Measurements from ENCODE around the gene STX16. TPM values are rescaled to one million over a fixed set of nuclear protein-coding genes. Genes with fewer than 3 reads are reported as not detected.
A peak's percentile ranks its signal among the peaks of the same experiment; 100 is the strongest.
"Not testable (repeated sequence)": the region's sequence is repeated elsewhere in the genome, so short reads cannot be mapped to it uniquely, and the experiment has no call there.

STX16 gene
- total RNA-seq, 1 donor: 52.8 TPM

DNA sequence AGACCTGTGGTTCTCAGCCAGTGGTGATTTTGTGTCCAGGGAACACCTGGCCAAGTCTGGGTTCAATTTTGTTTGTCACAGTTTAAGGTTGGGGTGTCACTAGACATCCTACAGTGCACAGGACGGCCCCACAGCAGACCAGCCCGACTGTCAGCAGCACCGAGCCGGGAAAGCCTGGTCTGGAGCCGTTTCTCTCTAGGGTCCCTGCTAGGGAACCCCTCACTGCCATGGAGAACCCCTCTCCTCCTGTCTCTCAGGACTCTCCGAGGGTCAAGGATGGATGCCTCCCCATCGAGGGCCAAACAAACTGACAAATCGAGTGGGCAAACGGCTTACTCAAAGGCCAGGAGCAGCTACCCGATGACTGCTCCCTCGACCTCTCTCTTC is 15.8 kb upstream of the STX16 start:
- DNase-seq (ENCODE audit: low read depth in 2 of 3, low spot score in 2 of 3): no peak

DNA sequence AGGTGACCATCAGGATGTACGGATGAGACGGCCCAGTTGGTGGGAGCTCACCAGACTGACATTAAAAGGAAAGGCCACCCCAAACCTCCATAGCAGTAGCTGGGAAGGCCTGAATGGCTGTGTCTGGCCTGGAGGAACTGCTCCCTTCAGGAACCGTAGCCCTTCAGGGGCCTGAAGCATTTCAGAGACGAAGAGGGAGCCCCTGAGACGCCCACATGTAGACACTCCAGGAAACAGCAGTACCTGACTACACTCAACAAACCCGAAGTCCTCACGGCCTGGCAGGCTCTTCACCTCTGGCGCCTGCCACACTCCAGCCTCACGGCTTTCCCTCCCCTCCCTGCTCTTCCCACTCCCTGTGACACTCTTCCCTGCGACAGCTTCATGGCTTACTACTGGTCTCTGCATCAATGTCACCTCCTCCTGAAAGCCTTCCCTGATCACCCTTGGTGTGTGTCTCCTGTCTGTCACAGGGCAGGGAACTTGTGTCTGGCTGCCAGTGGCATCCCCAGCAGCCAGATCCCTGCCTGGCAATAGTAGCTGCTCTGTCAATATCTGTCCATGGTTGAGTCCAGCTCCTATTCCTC is 14.6 kb upstream of the STX16 start:
- DNase-seq (ENCODE audit: low read depth in 2 of 3, low spot score in 2 of 3): no peak

DNA sequence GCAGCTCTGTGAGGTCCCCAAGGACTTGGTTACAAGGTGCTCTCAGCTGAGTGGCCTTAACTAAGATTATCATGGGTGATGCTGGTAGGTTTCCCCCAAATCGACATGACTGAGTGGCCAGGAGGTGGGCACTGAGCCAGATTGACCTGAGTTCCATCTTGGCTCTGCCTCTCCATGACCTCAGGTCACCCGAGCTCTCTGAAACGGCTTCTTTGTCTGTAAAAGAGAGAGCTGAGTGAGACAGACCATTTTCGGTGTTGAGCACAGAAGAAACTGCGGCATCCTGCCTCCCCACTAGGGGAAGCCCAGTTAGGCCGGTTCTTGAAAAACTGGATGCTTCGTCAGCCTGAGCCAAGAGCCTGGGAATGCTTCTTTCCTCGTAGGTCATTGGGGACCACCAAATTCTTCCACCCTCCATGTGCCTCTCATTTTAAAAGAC is 14.1 kb upstream of the STX16 start:
- no peak for DNase-seq (ENCODE audit: low read depth in 2 of 3, low spot score in 2 of 3)

DNA sequence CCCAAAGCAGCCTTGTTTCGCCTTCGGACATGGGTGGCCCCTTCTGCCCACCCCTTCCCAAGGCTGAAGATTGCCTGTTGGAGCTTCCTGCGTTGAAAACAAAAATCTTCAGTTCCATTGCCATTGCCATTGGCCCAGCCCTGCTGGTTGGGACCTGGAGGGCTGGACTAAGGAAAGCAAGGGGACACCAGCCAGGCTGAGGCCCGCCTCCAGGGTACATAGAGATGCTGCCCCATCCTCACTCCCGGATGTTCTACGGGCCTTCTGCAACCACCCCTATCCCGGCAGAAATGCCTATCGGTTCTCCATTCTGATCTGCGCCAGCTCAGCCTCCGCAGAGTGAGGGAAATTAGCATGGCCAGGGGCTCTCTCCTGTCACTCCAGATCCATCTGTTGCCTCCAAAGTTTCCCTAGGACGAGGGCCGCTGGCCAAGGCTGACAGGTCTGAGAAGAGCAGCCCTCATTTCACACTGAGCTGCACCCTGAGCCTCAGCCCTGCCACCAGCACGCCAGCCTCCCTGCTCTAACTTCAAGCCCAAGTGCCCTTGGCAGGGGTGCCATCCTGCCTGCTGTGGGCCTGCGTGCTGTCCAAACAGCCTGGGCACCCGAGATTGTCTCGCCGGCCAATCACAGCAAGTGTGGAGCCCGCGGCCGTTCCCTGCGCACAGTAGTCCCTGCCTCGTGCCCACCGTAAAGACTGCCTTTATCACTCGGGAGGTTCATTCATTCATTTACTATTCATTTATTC is 13.4 kb upstream of the STX16 start:
- no peak for DNase-seq (ENCODE audit: low read depth in 2 of 3, low spot score in 2 of 3)

DNA sequence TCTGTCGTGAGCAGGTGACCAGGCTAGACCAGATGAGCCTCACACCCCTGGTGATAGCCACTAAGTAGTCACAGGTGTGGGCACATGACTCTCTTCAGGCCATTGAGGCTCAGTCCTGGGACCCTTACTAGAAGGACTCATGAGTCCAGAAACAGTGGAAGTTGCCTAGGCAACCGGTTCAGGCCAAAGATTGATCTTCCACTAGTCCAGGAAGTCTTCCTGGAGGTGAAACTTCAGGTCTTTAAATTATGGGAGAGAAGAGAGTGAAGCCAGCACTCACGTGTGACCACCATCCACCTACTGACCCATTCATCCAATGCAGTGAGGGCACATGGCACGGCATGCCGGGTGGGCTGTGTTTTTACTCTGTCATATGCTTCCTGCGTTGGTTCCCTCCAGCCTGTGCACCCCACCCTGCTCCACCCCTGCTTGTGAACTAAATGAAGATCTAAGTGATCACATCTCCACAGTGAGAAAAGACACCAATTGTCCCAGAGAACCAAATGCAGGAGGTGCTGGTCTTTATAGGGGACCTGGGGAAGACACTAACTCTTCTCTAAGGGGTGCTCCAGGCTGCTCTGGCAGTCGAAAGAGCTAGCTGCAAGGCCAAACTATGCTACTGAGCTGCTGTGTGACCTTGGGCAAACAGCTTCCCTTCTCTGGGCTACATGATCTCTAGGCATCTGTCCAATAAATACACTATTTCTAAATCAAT is 12.5 kb upstream of the STX16 start:
- no peak for DNase-seq (ENCODE audit: low read depth in 2 of 3, low spot score in 2 of 3)

DNA sequence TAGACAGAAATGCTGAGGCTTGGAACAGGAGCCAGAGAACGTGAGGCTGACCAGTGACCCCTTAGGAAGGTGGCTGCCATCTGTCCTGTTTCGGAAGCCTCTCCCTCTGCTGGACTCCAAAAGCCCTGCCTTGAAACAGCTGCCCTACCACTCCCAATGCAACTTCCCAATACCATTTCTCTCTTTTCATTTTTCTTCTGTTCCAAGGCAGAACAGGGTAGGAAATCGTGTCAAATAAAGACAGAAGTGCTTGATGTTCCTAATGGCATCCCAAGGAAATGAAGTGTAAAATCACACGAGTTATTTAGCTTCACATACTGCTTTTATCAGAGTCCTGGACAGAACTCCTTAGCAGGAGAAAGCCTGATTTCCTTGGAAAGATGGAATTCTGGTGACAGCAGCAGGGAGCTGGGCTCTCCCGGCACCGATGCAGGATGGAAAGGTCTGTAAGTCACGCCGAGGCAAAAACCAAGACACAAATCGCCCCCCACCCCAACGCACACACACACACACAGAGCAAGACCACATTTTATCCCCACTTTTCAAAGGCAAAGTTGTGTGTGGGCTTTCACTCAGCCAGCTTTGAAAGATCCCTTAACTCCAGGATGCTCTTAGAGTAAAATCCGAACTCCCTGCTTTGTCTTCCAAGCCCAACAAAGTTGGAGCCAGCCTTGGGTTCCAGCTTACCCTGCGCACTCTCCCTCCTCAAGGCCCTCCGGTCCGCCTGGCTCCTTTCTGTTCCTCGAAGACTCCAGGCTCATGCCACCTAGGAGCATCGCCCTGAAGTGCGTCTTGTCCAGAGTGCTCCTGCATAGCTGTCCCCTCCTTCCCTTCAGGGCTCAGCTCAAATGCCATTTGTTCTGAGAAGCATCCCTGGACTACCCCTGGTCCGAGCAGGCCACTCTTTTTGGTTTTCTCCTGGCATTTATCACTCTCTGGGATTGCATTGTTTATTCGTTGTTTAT is 11.6 kb upstream of the STX16 start:
- no peak for DNase-seq (ENCODE audit: low read depth in 2 of 3, low spot score in 2 of 3)

DNA sequence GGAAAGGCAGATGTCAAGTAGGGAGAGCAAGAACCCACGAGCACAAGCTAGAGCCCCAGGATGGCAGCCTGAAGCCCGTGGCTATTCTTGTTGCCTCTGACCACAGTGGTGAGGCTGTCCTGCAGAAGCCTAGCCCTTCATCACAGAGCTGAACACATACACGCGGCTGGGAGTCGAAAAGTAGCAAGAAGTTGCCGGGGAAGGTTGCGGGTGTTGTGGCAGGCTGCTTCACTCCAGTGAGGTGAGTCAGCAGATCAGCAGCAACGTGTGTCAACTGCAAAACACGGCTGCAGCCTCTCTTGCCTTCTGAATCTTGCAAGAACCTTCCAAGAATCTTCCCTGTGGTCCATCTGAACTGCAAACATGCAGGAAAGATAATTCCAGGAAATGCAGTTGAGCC is 10.6 kb upstream of the STX16 start:
- no peak for DNase-seq (ENCODE audit: low read depth in 2 of 3, low spot score in 2 of 3)

DNA sequence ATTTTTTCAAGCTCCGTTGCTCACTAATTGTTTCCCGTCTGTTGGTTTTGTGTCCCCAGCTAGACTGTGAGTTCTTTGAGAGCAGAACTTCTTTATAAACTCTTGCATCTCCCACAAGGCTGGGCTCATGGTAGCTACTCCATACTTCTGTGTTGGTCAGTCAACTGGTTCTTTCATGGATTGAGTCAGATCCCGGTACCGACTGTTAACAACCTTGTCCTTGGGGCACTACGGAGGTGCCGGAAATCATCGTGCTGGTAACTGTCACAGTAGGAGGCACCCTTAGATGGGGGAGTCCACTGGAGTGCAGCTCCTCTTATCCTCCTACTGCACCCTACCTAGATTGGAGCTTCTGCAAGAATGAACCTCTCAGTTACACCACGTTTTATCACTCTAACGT is 8.6 kb upstream of the STX16 start:
- DNase-seq (ENCODE audit: low read depth in 2 of 3, low spot score in 2 of 3): no peak

DNA sequence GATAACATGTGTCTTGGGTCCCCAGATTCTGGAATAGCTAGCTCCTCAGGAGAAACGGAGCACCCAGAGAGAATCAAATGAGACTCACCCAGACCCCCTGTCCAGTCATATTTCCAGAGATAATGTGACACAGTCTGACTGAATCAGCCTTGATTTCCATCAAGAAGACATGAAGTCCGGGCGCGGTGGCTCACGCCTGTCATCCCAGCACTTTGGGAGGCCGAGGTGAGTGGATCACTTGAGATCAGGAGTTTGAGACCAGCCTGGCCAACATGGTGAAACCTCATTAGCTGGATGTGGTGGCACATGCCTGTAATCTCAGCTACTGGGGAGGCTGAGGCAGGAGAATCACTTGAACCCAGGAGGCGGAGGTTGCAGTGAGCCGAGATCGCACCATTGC is 8.2 kb upstream of the STX16 start:
- not testable (repeated sequence) for DNase-seq (ENCODE audit: low read depth in 2 of 3, low spot score in 2 of 3)

DNA sequence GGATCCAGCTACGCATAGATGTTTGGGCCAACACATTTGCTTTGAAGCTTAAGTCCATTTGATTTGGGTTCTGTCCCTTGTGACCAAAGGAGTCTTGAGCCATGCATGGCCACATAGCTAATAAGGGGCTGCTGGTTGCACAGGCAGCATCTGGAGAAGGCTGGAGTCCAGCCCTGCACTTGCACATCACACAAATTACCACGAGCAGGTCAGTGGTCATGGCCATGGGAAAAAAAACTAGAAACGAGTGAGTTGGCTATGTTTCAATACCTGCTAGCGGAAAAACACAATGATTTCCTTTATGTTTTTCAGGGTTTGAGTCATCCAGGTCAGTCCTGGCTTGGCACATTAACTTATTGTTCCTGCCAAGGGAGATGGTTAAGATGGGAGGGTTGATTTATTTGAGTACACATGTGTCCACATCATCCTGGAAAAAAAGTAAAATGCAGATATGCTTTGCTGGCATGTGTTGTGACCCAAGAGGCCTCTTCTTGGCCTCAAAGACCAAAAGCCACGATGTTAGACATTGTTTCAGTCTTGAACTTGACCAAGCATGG is 5.6 kb upstream of the STX16 start:
- no peak for DNase-seq (ENCODE audit: low read depth in 2 of 3, low spot score in 2 of 3)

DNA sequence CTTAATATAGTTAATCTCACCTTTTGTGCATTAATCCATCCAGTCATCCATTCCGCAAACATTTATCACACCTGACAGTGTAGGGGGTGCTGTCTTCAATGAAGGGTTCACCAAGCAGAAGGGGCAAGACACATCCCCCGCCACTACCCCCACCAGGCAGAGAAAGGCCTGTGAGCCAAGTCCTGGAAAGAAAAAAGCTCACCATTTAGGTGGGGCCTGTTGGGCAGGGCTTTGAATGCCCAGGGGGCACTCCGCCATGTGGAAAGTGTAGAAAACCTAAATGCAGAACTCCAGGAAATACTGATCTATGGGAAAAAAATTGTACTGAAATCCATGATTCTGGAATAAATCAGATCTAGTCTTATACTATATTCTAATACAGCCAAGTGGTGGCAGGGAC is 4.8 kb upstream of the STX16 start:
- DNase-seq (ENCODE audit: low read depth in 2 of 3, low spot score in 2 of 3): no peak

DNA sequence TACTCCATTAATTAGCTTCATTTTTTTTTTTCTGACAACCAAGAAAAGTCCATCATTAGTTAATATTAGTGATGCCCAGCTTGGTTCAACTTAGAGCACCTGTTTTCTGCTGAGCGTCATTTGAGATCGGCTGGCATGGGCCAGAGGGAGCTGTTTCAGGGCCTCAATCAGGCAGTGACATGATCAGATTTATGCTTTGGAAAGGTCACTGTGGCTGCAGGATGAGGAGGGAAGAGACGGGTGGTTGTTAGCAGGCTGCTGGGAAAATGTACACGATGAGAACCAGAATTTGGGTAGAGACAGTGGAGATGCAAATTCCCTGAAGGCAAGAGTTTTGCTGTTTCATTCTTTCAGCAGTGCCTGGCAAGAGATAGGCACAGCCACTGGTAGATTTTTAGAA is 4.4 kb upstream of the STX16 start:
- DNase-seq (ENCODE audit: low read depth in 2 of 3, low spot score in 2 of 3): no peak

DNA sequence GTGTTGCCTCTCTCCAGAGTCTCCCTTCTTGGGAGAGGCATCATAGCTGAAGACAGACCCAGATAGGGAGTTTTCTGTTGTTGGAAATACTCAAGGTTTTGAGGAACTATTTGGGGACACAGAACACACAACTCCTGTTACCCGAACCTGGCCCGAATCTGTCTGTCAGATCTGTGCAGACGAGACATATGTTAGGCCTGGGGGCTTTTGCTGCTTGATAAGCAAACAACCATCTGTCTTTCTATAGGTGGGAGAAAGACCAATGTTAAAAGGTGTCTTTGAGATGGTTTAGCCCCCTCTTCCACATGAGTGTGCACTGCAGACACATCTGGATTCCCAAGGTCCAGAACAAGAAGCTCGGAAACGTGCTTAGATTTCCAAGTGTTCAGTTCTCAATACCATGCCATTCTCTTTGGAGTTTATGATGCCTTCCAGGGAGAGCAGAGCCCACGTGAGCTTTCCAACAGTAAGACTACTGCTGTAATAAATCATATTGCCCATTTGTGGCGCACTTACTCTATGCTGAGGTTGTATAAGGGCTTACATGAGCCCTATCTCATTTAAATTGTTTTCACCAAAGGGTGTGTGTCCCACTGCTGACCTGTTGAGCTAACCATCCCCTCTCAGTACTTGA is 3.8 kb upstream of the STX16 start:
- peak in 1 of 3 donors; percentile 23 for DNase-seq (ENCODE audit: low read depth in 2 of 3, low spot score in 2 of 3)

DNA sequence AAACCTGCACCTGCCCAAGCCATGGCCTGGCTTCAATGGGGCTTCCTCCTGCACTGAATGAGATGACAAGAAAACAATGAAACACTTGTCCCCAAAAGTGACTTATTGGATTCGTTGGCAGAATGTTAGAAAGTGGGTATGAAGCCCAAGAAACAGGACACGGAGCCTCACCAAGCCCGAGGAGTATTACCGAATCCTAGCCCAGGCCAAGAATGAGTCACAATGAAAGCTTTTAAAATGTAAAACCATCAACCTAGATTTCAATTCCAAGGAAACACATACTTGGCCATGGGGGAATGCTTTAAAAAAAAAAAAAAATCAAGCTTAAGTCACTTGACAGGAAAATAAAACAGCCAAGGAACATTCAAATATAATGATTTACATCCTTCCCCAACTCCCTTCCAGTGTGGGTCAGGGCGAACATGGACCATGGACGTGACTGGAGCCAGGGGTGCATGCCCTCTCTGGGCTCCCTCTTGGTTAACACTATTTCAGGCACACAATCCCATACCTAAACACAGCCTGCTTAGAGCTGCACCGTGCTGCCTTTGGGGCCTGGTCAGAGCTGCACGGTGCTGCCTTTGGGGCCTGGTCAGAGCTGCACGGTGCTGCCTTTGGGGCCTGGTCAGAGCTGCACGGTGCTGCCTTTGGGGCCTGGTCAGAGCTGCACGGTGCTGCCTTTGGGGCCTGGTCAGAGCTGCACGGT is 3.1 kb upstream of the STX16 start:
- no peak for DNase-seq (ENCODE audit: low read depth in 2 of 3, low spot score in 2 of 3)

DNA sequence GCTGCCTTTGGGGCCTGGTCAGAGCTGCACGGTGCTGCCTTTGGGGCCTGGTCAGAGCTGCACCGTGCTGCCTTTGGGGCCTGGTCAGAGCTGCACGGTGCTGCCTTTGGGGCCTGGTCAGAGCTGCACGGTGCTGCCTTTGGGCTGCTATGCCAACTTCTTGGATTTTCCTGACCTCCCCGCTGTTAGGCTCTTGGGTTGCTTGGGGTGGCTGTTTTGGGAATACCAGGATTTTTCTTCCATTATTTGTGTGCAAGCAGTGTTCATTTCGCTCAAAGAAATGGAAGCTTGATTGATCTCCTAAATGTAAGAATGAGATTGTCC is 2.6 kb upstream of the STX16 start:
- not testable (repeated sequence) for DNase-seq (ENCODE audit: low read depth in 2 of 3, low spot score in 2 of 3)

DNA sequence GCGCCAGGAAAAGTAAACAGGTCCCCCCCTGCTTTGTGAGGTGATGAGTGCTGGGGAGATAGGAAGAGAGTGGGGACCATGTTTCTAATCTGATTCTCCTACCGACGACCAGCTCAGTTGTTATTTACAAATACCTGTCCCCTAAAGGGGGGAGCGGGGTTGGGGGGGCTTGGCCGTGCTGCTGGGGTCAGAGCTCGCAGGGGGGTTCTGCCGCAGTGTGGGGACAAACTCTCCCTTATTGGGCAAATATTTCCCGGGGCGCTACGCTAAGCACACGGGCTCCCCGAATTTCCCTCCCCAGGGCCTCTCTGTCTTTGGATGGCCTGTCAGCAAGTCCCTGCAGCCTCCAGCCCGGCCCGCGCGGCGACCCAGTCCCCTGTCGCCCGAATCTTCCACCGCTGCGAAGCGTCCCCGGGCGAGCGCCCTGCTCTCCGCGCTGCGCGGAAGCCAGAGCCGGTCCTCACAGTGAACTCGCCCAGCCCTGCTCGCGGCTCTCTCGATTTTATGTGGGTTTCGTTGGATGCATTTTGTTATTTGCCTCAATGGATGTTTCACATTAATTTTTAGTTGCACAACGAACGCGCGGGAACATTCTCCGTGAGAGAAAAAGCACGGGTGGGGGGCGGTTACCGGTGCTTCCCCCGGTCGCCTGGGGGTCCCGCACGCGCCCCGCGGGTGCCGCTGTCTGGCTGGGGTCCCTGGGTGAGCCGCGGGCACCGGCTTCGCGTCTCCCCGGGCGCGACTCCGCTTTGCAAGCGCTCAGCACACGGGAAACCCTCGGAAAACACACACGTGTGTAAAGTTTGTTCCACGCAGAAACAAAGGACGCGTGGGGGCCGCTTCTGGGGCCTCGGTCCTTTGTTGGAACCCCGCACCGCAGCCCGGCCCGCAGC is 1.5 kb upstream of the STX16 start:
- DNase-seq (ENCODE audit: low read depth in 2 of 3, low spot score in 2 of 3): peak; percentile 18 to 23 (median 21)

DNA sequence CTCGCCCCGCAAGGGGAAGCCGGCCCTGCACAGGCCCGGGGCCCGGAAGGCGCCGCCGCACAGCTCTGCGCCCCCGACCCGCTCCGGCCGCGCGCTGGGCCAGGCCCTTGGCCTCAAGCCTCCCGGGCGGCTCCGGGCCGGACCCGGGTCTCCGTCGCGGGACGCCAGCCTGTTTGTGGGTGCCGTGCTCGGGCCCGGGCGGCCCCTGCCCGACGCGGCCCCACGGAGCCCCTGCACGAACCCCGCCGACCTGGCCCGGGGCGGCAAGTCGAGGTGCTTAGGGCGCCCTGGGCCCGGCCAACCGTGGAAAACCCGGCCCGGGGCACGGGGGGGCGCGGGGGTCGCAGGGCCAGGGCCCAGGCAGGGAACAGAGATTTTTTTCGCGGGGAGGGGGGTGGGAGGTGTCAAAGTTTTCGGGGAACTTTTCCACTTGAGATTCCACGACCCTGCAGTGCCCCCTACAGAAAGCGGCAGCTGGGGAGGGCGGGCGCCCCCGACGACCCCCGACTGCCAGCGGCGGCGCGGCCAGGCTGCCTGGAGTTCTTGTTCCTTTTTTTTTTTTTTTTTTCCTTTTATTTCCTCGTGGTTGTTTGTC is 805 bp upstream of the STX16 start:
- peak; percentile 21 to 49 (median 48) for DNase-seq (ENCODE audit: low read depth in 2 of 3, low spot score in 2 of 3)

DNA sequence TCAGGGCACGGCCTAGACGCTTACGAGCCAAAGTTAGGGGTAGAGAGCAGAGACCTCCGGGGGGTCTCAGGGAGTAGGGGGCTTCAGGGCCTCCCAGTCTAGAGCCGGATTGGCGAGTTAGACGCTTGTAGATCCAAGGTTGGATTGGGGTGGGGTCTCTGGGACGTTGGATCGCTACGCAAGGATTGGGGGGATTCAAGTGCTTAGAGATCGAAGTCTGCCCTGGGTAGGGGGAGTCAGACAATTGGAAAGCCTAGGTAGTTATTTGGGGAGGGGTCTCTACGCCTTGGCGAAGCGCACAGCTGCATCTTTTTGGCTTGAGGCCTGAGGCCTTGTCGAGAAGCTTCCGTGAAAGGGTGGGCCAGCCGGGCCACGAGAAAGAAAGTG is 469 bp downstream of the STX16 start:
- peak in 2 of 3 donors; percentile 54 to 63 for DNase-seq (ENCODE audit: low read depth in 2 of 3, low spot score in 2 of 3)

All from hematopoietic multipotent progenitor cell (in vitro differentiated cells).